HT-29 (cell line): ENCODE measurements around the gene ZNF112. TPM values are rescaled to one million over a fixed set of nuclear protein-coding genes. Genes with fewer than 3 reads are reported as not detected.

ENCODE experiments used
- DNase-seq: peaks from one replicate; pipeline ENCODE4 v3.0.0-alpha.2; 2015; ENCODE audit warnings: low spot score
- small RNA-seq: library from RNA; depleted of rRNA; stranded (forward); fragments of <200 nt; gene quantifications from one replicate; pipeline ENCODE3, GENCODE V24; 2014
- total RNA-seq: library from RNA; depleted of rRNA; stranded (reverse); fragments of >200 nt; shearing (Covaris generic); gene quantifications from 2 replicates; pipeline ENCODE4 v1.2.3, GENCODE V29; 2014; rRNA removed

ZNF112 gene
- total RNA-seq, 1 experiment from 2014 or later = 0.61 TPM

GRCh38 chr19:44282846-44283245 lies 73.6 kb downstream of the ZNF112 start:
- no peak for DNase-seq

GRCh38 chr19:44280916-44281315 lies 75.6 kb downstream of the ZNF112 start:
- no peak for DNase-seq

- no peak for DNase-seq
Observed at GRCh38 chr19:44278181-44278690, 78.2 kb downstream of the ZNF112 start.

- no peak for DNase-seq
Observed at GRCh38 chr19:44277331-44277730, 79.1 kb downstream of the ZNF112 start.

Small RNAs within 50 kb of the gene (small RNA-seq; reads per million reads assigned to genes)
- not detected for gene NDUFA3P1

Other genes with a start within 250 kb of the ZNF112 start
- gene ZNF225, start 243.3 kb downstream of the ZNF112 start, total RNA-seq = 0.44 and 0.64 TPM in 2 replicates
- gene ZNF234, start 215.1 kb downstream of the ZNF112 start, total RNA-seq = 2.0 and 4.6 TPM in 2 replicates
- 9.0 and 18.4 TPM in 2 replicates for gene ZNF226, start 191.6 kb downstream of the ZNF112 start, total RNA-seq
- gene ZNF227, start 144.1 kb downstream of the ZNF112 start, total RNA-seq = 8.1 and 10.7 TPM in 2 replicates
- 0.31 and 0.94 TPM in 2 replicates for gene ZNF233, start 96.8 kb downstream of the ZNF112 start, total RNA-seq
- gene ZNF235, start 51.7 kb downstream of the ZNF112 start, total RNA-seq = 1.0 and 2.7 TPM in 2 replicates
- gene ZNF285, start 44.9 kb upstream of the ZNF112 start, total RNA-seq = not detected in 2 replicates
- gene ZNF229, start 91.8 kb upstream of the ZNF112 start, total RNA-seq = not detected in 2 replicates
- gene ZNF180, start 143.8 kb upstream of the ZNF112 start, total RNA-seq = 12.1 and 12.3 TPM in 2 replicates
- not detected in 2 replicates for gene CEACAM20, start 173.0 kb upstream of the ZNF112 start, total RNA-seq